Testis (tissue), 2 donors: ENCODE data around the gene SLC9A9.

Experiments
- POLR2A ChIP-seq: fragments of 450-650 bp; IDR thresholded peaks from one replicate; pipeline ENCODE4 v1.6.1; 2017; ENCODE audit warnings: antibody characterized with exemption, mild to moderate bottlenecking, moderate library complexity
- TF ChIP-seq, protein P1 (sequence below), 3 experiments: fragments of 450-650 bp in 2 of 3; fragments of 200-600 bp in 1 of 3; sonication (generic) in 1 of 3; IDR thresholded peaks; one replicate each; pipeline ENCODE4 v1.5.1; 2016 to 2019; ENCODE audit warnings: antibody characterized with exemption in 3 of 3, mild to moderate bottlenecking in 2 of 3, moderate library complexity in 1 of 3

DNA sequence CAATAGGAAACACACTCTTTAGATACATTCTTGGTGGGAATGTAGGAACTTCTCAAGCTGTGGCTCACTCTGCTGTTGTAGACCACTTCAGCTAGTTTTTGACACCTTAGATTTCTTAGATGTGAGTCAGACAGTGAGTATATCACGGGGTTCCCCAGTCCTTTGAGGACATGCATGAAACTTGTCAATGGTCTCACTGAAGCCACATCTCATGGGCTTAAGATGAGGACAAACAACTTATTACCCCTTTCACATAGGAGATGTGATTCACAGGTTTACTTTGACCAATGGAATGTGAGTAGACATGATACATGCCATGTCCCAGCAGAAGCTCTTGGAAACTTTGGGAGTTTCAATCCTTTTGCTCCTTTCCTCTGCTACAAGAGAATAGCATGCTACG lies 403.1 kb downstream of the SLC9A9 start:
- TF ChIP-seq, protein P1, sequence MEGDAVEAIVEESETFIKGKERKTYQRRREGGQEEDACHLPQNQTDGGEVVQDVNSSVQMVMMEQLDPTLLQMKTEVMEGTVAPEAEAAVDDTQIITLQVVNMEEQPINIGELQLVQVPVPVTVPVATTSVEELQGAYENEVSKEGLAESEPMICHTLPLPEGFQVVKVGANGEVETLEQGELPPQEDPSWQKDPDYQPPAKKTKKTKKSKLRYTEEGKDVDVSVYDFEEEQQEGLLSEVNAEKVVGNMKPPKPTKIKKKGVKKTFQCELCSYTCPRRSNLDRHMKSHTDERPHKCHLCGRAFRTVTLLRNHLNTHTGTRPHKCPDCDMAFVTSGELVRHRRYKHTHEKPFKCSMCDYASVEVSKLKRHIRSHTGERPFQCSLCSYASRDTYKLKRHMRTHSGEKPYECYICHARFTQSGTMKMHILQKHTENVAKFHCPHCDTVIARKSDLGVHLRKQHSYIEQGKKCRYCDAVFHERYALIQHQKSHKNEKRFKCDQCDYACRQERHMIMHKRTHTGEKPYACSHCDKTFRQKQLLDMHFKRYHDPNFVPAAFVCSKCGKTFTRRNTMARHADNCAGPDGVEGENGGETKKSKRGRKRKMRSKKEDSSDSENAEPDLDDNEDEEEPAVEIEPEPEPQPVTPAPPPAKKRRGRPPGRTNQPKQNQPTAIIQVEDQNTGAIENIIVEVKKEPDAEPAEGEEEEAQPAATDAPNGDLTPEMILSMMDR (IDR thresholded peaks at IDR 0.05), result no peak
- TF ChIP-seq POLR2A, result no peak
